Urinary bladder (tissue), 4 donors: ENCODE data around the gene MAPK8IP1. TPM values are rescaled to one million over a fixed set of nuclear protein-coding genes. Genes with fewer than 3 reads are reported as not detected.

Experiments used
- DNase-seq: peaks from one replicate; pipeline ENCODE4 v3.0.0-alpha.2; 2015; ENCODE audit errors: extremely low spot score
- H3K27ac ChIP-seq: one replicate; pipeline ENCODE4 v1.5.1; 2013; ENCODE audit warnings: low read depth, mild to moderate bottlenecking, moderate library complexity
- H3K36me3 ChIP-seq: one replicate; pipeline ENCODE4 v1.6.1; 2013; ENCODE audit warnings: mild to moderate bottlenecking, moderate library complexity; ENCODE audit not compliant: insufficient read depth
- H3K4me1 ChIP-seq: one replicate; pipeline ENCODE4 v1.6.1; 2013; ENCODE audit warnings: mild to moderate bottlenecking, moderate library complexity; ENCODE audit not compliant: insufficient read depth
- H3K4me3 ChIP-seq: one replicate; pipeline ENCODE4 v1.5.1; 2013; ENCODE audit warnings: low read depth, low read length
- WGBS: extraction: QIAGEN DNeasy Blood & Tissue Kit; methylation state at CpG from one replicate; pipeline ENCODE4 v1.1.7; 2013; 5-methylcytosine and 5-hydroxymethylcytosine counted together
- polyA plus RNA-seq: library from polyadenylated mRNA; stranded (reverse); fragments of 200-250 nt; gene quantifications from one replicate; pipeline ENCODE4 v1.2.3, GENCODE V29; 2013
- total RNA-seq: library from RNA; depleted of rRNA; stranded (reverse); fragments of >200 nt; gene quantifications from one replicate; pipeline ENCODE4 v1.2.3, GENCODE V29; 2014
- donor health status: healthy with polysubstance abuse.
- donor health status: healthy.

MAPK8IP1 gene
- total and polyA plus RNA-seq, 2 donors = 8.3 to 11.0 TPM

DNA sequence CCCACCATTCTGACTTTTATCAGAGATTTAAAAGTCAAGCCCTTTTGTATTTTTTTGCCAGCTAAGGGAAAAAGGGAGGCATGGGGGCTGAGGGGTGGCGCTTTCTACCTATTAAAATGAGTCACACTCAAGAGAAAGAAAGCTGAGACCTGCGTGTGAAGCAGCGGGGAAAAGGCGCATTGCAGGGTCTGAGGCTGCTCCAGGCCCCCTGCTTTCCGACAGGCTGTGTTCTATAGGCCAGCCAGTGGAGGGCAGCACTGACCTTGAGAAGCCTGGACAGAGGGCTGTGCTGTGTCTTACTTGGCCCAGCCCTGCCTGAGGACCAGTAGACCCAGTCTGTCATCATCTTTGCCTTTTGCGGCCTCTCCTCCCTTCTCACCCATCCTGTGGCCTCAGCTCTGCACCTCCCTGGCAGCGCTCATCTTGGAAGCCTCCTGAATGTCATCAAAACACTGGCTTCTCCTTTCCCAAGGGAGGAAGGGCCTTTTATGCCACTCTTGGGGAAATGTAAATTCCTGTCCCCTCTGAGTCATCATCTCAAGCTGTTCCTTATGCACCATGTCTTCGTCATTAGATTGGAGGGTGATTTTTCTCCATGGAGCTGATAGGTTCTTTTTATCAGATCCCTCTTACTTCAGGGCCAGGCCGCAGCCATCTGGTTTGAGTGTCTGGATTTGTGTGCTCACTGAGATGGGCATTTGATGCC is 12.6 kb upstream of the MAPK8IP1 start:
- WGBS = 64% methylated on average over 9 of the region's 9 CpGs
- Histone ChIP-seq H3K36me3 (peaks cover 27% of the 10 kb centered on the region), H3K4me1 (no peaks in the 10 kb centered on the region), H3K4me3 (no peak overlapping the region), H3K27ac (no peak overlapping the region)
- no peak for DNase-seq

DNA sequence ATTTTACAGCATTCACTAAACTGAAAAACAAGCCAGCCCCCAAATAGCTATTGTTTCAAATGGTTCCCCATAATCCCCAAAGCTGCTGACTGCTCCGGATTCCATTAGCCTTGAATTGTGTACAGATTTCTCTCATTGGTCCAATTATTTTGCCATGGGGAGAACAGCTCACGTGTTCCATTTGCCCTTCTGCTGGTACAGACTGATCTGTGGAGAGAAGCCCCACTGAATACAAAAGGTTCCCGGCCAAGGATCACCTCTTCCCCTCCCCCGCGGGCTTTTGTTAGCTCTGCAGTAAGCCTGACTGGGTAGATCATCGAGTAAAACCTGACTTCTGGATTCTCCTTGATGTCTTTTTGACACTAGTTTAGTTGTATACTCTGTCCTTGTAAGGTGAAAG is 9.1 kb upstream of the MAPK8IP1 start:
- Histone ChIP-seq H3K4me3 (no peak overlapping the region), H3K36me3 (peaks cover 15% of the 10 kb centered on the region), H3K4me1 (no peaks in the 10 kb centered on the region), H3K27ac (no peak overlapping the region)
- no peak for DNase-seq
- WGBS = 66% methylated on average over 6 of the region's 6 CpGs

DNA sequence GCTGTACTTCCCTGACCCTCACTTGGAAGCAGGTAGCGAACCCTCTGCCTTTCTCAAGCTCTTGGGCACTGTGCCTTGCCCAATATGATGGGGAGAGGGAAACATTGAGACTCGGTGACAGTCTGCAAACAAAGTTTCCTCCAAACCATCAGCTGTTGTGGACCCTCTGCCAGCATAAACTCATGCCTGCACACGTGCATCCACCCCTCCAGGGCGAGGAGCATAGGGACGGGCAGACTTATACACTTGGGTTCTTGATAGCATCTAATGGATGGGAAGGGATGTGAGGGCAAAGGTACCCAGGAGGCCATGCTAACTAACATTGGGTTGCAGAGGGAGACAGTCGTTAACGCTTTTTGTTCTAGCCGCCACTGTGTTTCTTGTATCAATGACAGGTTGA is 8.2 kb upstream of the MAPK8IP1 start:
- WGBS = 86% methylated on average over 8 of the region's 8 CpGs
- Histone ChIP-seq H3K4me3 (no peak overlapping the region), H3K36me3 (peaks cover 7% of the 10 kb centered on the region)

DNA sequence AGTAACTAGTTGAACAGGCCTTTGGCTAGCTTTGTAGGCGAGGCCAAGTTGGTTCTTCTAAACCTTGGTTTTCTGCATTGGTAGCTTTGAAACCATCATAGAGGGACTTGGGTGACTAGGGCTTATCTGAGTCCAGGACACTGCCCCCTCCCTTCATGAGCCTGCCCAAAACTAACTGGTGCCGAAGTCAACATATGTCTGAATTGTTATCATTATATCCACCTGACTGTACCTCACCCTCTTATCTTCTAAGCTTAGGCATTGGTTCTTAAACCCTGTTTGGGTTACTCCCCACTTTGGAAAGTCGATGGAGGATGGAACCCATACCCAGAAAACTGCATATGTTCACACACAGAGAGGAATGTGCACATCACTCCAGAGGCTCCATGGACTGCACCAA is 7.6 kb upstream of the MAPK8IP1 start:
- 88% methylated on average over 3 of the region's 3 CpGs for WGBS
- peaks cover 7% of the 10 kb centered on the region for H3K36me3 ChIP-seq
- H3K27ac ChIP-seq = no peak overlapping the region

More for the DNA sequence above, 8.2 kb upstream of the MAPK8IP1 start:
- no peak for DNase-seq
- no peaks in the 10 kb centered on the region for H3K4me1 ChIP-seq
- no peak overlapping the region for H3K27ac ChIP-seq

DNA sequence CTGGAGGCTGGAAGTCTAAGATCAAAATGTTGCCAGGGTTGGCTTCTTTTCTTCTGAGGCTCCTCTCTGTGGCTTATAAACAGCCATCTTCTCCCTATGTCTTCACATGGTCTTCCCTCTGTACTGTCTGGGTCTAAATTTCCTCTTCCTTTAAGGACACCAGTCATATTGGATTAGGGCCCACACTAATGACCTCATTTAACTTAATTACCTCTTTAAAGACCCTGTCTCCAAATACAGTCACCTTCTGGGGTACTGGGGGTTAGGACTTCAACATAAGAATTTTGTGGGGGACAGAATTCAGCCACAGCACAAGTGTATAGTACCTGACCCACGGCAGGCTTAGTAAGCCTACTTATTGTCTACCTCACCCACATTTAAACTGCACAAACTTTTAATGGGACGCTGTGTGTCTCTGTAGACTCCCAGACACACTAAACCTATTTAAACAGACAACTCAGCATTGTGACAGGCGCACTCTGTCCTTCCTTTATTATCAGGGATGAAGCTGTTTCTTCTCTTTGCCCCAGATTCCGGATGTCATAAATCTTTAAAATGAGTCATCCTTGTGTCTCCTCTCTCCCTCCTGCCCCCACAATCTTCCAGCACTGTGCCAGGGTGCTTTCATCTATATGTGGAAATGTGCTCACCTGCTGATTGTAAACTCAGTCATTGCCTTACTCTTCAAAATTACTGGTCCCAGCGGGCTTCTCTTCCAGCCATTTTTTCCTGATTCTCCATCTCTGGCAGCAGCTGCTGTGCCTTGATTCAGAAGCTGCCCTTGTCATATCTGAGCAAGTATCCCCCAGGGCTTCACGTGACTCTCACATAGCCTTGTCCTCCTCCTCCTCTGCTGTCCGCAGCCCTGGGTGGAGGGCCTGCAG is 5.4 kb upstream of the MAPK8IP1 start:
- WGBS = 69% methylated on average over 7 of the region's 7 CpGs
- no peak overlapping the region for H3K27ac ChIP-seq
- no peak overlapping the region for H3K4me3 ChIP-seq
- no peak for DNase-seq
- H3K36me3 ChIP-seq = peaks cover 7% of the 10 kb centered on the region
- no peaks in the 10 kb centered on the region for H3K4me1 ChIP-seq

More for the DNA sequence above, 7.6 kb upstream of the MAPK8IP1 start:
- DNase-seq = no peak
- no peak overlapping the region for H3K4me3 ChIP-seq
- no peaks in the 10 kb centered on the region for H3K4me1 ChIP-seq

DNA sequence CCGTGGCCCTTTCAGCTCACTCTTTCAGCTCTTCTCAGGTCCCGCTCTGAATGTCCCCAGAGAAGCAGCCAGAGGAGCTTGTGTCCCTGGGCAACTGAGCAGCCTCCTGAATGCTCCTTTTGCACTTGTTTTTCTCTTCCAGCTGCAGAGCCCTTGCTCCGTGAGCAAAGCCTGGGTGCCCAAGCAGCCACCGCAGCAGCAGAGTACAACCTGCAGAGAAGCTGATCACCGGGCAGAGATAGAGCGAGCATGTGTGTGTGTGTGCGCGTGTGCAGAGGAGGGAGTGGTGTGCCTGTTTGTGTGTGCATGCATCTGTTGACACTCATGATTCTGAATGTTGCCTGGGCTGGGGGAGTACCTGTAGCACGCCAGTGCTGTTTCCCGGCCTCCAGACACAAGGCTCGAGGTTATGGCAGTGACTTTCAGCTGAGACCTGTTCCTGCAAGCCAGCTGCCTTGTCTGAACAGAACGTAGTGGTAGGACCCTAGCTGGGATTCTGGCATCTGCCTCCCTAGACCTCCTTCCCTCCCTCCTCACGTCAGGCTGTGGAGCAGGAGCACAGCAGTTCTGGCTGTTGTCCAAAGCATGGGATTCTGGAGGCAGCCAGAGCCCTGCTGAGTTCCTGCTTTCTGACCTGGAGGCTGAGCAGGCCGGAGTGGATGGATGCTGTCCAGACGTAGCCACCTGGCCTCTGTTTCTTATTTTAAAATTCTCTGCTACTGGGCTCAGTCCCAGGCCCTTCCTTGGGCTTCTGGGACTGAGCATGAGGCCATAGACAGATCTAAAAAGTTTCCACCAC is 4.5 kb upstream of the MAPK8IP1 start:
- H3K4me1 ChIP-seq = no peaks in the 10 kb centered on the region
- no peak for DNase-seq
- H3K4me3 ChIP-seq = no peak overlapping the region
- H3K27ac ChIP-seq = no peak overlapping the region
- WGBS = 78% methylated on average over 15 of the region's 15 CpGs
- peaks cover 2% of the 10 kb centered on the region for H3K36me3 ChIP-seq

DNA sequence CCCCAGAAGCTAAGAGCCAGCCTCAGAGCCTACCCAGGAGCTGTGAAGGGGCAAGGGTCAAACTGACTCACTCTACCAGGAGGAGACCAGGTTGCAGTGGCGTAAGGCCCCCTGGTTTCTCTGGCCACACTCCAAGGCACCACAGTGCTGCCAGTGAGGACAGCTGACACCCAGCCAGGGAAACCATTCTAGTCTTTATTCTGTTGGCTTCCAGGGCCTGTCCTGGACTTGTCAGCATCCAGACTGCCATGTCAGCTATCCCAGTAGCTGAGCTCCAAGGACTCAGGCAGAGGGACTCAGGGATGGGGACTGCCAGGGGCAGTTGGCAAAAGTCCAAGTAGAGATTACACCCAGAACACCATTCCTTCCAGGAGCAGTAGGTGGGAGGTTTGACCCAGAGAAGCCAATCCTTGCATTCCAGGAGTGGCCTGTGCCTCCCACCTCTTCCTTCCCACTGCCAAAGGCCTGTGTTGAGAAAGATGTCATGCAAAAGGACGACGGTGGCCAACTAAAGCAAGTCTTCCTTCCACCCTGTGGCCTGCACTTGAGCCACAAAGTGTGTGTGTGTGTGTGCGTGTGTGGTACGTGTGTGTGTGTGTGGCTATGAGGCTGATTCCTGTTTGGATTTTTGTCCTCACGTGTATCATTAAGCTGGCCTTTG is 3.6 kb upstream of the MAPK8IP1 start:
- H3K27ac ChIP-seq = no peak overlapping the region
- WGBS = 82% methylated on average over 6 of the region's 6 CpGs
- no peaks in the 10 kb centered on the region for H3K4me1 ChIP-seq
- no peak for DNase-seq
- peaks cover 2% of the 10 kb centered on the region for H3K36me3 ChIP-seq
- no peak overlapping the region for H3K4me3 ChIP-seq

DNA sequence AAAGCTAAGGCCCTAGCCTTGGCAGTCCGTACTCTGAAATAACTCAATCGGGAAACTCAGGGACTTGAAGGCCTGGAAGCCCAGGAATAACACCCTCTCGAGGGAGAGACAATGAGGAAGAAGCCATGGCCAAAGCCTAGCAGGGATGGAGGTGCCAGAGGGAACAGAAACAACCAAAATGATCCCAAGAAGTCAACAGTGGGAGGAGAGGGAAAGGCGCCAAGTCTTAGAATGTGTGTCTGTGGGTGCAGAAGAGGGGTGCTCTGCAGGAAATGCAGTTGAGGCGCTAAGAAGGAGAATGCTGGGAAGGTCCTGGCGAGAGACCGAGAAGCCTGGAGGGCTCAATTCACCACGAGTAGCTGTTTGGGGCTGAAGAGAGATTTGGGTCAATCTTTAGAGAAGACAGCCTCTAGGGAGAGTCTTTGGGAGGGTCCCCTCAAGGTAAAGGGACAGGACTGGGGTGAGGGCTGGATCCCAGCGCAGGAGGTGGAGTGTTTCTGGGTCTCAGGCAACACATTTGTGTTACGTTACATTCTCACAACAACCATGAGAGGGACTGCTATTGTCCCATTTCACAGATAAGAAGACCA is 760 bp upstream of the MAPK8IP1 start:
- H3K4me1 ChIP-seq = no peaks in the 10 kb centered on the region
- 85% methylated on average over 10 of the region's 10 CpGs for WGBS
- H3K27ac ChIP-seq = no peak overlapping the region
- peaks cover 2% of the 10 kb centered on the region for H3K36me3 ChIP-seq
- no peak overlapping the region for H3K4me3 ChIP-seq
- no peak for DNase-seq

DNA sequence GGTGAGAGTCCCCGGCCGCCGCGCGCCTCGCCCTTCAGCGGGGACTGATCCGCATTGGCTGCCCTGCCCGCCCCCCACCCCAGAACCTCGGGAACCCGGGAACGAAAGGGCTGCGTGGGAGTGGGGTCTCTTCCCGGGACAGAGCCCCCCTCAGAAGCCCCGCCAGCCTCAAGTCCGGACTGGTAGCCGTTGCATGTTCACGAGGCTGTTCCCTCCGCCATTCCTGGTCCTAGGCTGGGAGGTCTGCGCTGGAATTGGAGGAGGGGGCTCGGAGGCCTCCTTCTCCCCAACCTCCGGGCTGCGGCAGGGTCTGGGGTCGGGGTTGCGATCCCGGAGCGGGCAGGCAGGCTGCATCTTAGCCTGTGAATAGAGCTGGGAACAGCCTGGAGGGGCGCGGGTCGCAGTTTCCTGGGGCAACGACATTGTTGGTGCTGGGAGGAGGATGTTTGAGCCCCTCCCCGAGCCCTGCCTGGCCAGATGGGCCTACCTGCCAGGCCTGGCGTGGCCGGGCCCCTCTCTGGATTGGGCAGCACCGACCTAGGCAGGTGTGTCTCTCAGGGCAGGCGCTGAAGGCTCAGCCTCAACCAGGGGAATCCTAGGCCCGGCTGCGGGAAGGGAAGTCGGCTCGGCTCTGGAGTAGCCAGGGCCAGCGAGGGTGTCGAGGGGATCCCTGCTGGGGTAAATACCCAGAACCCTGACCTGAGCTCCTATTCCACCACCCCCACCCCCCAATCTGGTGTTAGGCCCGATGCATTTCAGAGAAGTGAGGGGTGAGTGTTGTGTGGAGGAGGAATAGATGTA is 670 bp downstream of the MAPK8IP1 start:
- Histone ChIP-seq H3K36me3 (peaks cover 1% of the 10 kb centered on the region), H3K4me3 (peak overlapping the region; percentile 63), H3K27ac (no peak overlapping the region), H3K4me1 (no peaks in the 10 kb centered on the region)
- no peak for DNase-seq
- 14% methylated on average over 43 of the region's 43 CpGs for WGBS

DNA sequence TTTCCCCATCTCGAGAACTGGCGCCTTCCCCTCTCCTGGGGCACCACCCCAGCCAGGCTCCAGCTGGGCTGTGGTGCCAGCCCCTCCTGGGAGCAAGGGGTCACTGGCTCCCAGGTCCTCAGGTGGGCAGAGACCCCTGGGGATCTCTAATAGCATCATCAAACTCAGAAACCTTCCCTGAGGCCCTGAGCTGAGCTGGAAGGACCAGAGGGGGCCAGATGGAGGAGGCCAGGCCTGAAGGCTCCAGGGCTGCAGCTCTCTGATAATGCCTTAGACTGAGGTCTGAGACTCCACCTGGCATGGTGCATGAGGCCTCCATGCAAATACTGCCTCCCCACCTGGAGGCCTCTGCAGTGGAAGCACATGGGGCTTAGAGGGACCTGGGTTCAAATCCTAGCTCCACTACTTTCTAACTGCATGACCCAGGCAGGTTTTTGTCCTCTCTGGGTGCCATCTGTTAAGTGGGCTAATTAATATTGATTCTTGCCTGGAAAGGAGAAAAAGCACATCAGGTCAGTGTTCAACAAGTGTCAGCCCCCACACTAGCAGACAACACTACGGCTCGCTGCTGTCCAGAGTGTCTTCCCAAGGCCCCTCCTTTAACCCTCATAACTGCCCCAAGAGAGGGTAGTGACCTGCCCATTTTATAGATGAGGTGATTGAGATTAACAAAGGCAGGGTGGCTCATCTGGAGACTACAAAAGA is 1.5 kb downstream of the MAPK8IP1 start:
- Histone ChIP-seq H3K4me1 (no peaks in the 10 kb centered on the region), H3K4me3 (no peak overlapping the region), H3K27ac (no peak overlapping the region), H3K36me3 (no peaks in the 10 kb centered on the region)
- DNase-seq = no peak
- 89% methylated on average over 4 of the region's 4 CpGs for WGBS

DNA sequence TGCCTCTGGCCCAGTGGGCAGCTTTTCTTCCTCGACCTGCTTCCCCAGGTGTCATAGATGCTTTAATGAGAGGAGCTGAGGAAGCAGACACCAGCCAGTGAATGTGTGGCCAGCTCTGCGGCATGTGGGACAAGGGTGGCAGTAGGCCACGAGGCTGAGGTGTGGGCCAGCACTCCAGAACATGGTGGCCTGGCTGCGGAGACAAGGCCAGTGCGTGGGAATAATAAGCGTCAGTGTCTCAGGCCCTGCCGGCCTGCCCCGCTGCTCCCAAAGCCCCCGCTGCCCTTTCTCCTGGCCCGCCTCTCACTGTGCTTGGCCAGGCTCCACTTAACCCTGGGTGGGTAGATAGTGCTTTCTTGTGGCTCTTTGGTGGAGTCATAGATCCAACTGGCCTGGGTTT is 2.1 kb downstream of the MAPK8IP1 start:
- Histone ChIP-seq H3K4me1 (no peaks in the 10 kb centered on the region), H3K4me3 (no peak overlapping the region), H3K27ac (no peak overlapping the region), H3K36me3 (no peaks in the 10 kb centered on the region)
- no peak for DNase-seq
- 86% methylated on average over 10 of the region's 10 CpGs for WGBS

DNA sequence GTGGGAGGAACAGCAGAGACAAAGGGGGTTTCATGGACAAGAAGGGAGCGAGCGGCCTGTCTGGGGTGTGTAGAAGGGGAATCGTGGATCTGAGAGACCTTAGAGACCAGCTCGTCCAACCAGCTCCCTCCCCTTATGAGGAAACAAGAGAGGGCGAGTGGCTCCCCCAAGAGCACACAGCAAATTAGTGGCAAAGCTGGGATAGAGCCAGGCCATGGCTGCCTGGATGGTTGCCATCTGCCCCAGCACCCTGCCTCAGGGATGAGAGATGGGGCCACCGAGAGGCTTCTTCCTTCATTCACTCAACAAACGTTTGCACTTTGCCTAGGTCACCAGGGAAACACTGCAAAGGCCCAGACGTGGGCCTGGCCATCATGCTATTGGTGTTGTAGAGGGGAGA is 4.1 kb downstream of the MAPK8IP1 start:
- Histone ChIP-seq H3K4me3 (no peak overlapping the region), H3K36me3 (no peaks in the 10 kb centered on the region), H3K4me1 (no peaks in the 10 kb centered on the region), H3K27ac (no peak overlapping the region)
- no peak for DNase-seq
- WGBS = 83% methylated on average over 8 of the region's 8 CpGs
